GM23248 (cell line): Measurements from ENCODE around the gene ONECUT2. TPM values are rescaled to one million over a fixed set of nuclear protein-coding genes. Genes with fewer than 3 reads are reported as not detected.
"Not testable (repeated sequence)": the region's sequence is repeated elsewhere in the genome, so short reads cannot be mapped to it uniquely, and the experiment has no call there.

ENCODE experiments used
- DNase-seq: peaks from one replicate; pipeline ENCODE4 v3.0.0-alpha.2; 2015
- H2AFZ ChIP-seq: fragments of 200-600 bp; sonication (generic); 2 replicates; pipeline ENCODE4 v1.6.1; 2016; ENCODE audit warnings: antibody characterized with exemption
- H3F3A ChIP-seq: fragments of 200-600 bp; sonication (generic); 2 replicates; pipeline ENCODE4 v1.6.1; 2016; ENCODE audit warnings: mild to moderate bottlenecking, antibody characterized with exemption, mixed run types; ENCODE audit not compliant: insufficient read depth
- H3K27ac ChIP-seq: fragments of 200-600 bp; sonication (generic); 2 replicates; pipeline ENCODE4 v1.5.1; 2016; ENCODE audit warnings: mild to moderate bottlenecking
- H3K27me3 ChIP-seq: fragments of 200-600 bp; sonication (generic); replicated peaks from 2 replicates; pipeline ENCODE4 v1.6.1; 2016; ENCODE audit warnings: mild to moderate bottlenecking; ENCODE audit not compliant: insufficient read depth
- H3K36me3 ChIP-seq: fragments of 200-600 bp; sonication (generic); 2 replicates; pipeline ENCODE4 v1.6.1; 2016; ENCODE audit warnings: low read depth, mild to moderate bottlenecking
- H3K4me1 ChIP-seq: fragments of 200-600 bp; sonication (generic); 2 replicates; pipeline ENCODE4 v1.6.1; 2016; ENCODE audit warnings: mild to moderate bottlenecking; ENCODE audit not compliant: insufficient read depth
- H3K4me2 ChIP-seq: fragments of 200-600 bp; sonication (generic); one replicate; pipeline ENCODE4 v1.6.1; 2016; ENCODE audit warnings: mild to moderate bottlenecking; ENCODE audit not compliant: unreplicated experiment
- H3K4me3 ChIP-seq: fragments of 200-600 bp; sonication (generic); 2 replicates; pipeline ENCODE4 v1.5.1; 2016; ENCODE audit warnings: mild to moderate bottlenecking
- H3K79me2 ChIP-seq: fragments of 200-600 bp; sonication (generic); 2 replicates; pipeline ENCODE4 v1.6.1; 2016; ENCODE audit warnings: mild to moderate bottlenecking; ENCODE audit not compliant: insufficient read depth
- H3K9ac ChIP-seq: fragments of 200-600 bp; sonication (generic); 2 replicates; pipeline ENCODE4 v1.6.1; 2016; ENCODE audit warnings: mild to moderate bottlenecking
- H3K9me2 ChIP-seq: fragments of 200-600 bp; sonication (generic); 2 replicates; pipeline ENCODE4 v1.6.1; 2016; ENCODE audit warnings: mixed run types, mild to moderate bottlenecking, moderate library complexity; ENCODE audit not compliant: insufficient read depth
- H3K9me3 ChIP-seq: fragments of 200-600 bp; sonication (generic); one replicate; pipeline ENCODE4 v1.6.1; 2017; ENCODE audit warnings: low read depth
- H4K20me1 ChIP-seq: fragments of 200-600 bp; sonication (generic); 2 replicates; pipeline ENCODE4 v1.6.0; 2016; ENCODE audit not compliant: insufficient read depth
- EZH2 ChIP-seq: fragments of 200-600 bp; sonication (generic); IDR thresholded peaks from 2 replicates; pipeline ENCODE4 v1.6.1; 2018; ENCODE audit warnings: antibody characterized with exemption, mild to moderate bottlenecking; ENCODE audit not compliant: insufficient read depth, poor library complexity, severe bottlenecking
- EZH2phosphoT487 ChIP-seq: fragments of 200-600 bp; sonication (generic); IDR thresholded peaks from 2 replicates; pipeline ENCODE4 v1.6.1; 2018; ENCODE audit warnings: antibody characterized with exemption, moderate library complexity, mild to moderate bottlenecking, low read depth; ENCODE audit not compliant: insufficient read depth
- WGBS, 2 experiments: methylation state at CpG; one replicate each; pipeline ENCODE4 v1.1.6; 2015 to 2017; ENCODE audit warnings: low lambda C conversion rate in 2 of 2, low coverage in 1 of 2; ENCODE audit errors: missing lambda C conversion rate in 2 of 2; 5-methylcytosine and 5-hydroxymethylcytosine counted together
- in situ Hi-C: fragments of 300-500 bp; cut with MboI; formaldehyde crosslinking; loops from 2 replicates; pipeline ENCODE4 v1.15.0; 2020
- polyA plus RNA-seq: library from polyadenylated mRNA; unstranded; fragments of >200 nt; fragmentation: Nextera tagmentation; extraction: Ambion mirVana; gene quantifications from 2 replicates; pipeline ENCODE4 v1.2.1, GENCODE V29; 2016
- total RNA-seq: library from RNA; depleted of rRNA; stranded (reverse); fragments of >200 nt; shearing (Covaris generic); gene quantifications from 2 replicates; pipeline ENCODE4 v1.2.3, GENCODE V29; 2014

Gene ONECUT2
- total and polyA plus RNA-seq, 2 experiments from 2014 or later = 0.01 TPM; not detected in 1

DNA sequence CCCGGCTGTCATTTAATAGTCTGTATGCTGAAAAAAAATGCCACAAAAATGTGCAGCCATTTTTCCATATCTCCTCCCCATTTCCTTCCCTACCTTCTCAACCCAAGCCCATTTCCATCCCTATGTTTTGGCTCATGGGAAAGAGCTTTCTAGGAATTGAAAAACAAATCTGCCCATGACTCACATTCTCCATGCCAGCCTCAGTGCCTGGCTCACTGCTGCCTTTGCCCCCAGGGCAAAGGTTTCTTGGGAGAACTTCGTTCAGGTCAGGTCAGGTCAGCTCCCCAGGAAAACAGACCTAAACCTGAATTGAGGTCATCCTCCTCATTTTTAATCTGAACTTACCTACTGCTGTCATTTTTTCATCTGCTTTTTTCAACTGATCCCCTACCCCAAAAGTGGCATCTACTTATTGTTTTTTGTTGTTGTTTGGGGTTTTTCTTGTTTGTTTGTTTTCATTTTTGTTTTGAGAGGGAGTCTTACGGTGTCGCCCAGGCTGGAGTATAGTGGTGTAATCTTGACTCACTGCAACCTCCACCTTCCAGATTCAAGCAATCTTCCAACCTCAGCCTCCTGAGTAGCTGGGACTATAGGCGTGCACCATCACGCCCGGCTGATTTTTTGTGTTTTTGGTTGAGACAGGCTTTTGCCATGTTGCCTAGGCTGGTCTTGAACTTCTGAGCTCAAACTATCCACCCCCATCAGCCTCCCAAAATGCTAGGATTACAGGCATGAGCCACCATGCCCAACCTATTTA is 84.7 kb downstream of the ONECUT2 start:
- Histone ChIP-seq H3K79me2 (no peaks in the 10 kb centered on the region), H3K27me3 (no peaks in the 10 kb centered on the region), H3K9me3 (no peaks in the 10 kb centered on the region), H3K4me2 (no peak overlapping the region), H3K9me2 (no peaks in the 10 kb centered on the region), H3F3A (no peaks in the 10 kb centered on the region), H2AFZ (no peak overlapping the region), H3K4me1 (no peaks in the 10 kb centered on the region), H3K36me3 (no peaks in the 10 kb centered on the region), H3K27ac (no peak overlapping the region), H3K9ac (no peak overlapping the region), H3K4me3 (no peak overlapping the region), H4K20me1 (no peaks in the 10 kb centered on the region)
- DNase-seq = no peak
- in situ Hi-C loops = no loop called here
- TF ChIP-seq EZH2 (no peak), EZH2phosphoT487 (no peak)
- 60 to 71% methylated on average over 7 of the region's 7 CpGs for WGBS, 2 experiments

DNA sequence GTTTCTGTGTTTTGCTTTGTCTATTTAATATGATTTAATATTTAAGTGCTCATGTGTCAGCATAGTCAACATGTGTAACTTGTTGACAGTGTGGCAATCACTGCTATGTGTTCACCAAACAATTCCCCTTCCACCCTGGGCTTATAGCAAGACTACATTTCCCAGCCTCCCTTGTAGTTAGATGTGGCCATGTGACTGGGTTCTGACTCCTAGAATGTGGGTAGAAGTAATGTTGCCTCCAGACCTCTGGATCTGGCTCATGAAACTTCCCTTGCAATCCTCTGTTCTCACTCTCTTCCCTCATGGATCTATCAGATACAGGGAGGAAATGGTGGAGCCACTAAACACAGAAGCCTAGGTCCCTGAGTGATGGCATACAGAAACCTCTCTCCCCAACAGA is 87.2 kb downstream of the ONECUT2 start:
- H3K27ac ChIP-seq, in situ Hi-C loops, H3K9me2 ChIP-seq: not testable (repeated sequence)

DNA sequence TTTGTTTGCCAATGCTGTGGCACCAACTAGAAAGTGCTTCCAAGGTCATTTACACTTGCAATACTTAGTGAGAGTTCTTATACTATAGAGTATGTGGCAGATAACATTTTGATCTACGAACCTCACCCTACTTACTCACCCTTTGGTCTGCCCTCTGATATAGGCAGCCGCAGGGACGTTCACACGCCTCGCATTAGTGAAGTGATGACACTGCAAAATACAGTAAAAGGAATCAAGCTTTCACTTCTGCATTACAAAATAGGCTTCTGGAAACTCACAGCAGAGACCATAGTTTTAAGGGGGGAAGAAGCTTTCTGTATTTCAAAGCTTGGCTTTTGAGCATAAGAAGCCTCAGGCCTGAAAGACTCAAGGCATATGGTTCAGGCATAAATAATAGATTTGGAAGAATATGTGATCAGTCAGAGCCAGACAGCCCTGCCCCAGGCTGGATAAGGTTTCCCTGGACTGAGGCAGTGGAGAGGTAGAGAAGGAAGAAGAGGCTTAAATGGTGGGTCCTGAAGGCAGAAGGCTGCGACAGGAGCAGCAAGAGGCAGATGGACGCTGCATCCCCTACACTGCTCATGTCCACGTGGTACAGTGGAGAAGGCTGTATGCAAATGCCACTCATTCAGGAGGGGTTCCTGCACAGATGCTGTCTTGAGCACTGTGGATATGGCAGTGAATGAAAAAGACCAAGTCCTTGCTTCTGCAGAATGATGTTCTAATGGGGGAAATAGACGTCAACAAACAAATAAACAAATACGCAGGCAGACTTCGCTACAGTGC is 88.2 kb downstream of the ONECUT2 start:
- TF ChIP-seq EZH2phosphoT487 (no peak), EZH2 (no peak)
- no peak overlapping the region for H3K4me2 ChIP-seq
- no peaks in the 10 kb centered on the region for H3K9me2 ChIP-seq
- H3K9ac ChIP-seq = no peak overlapping the region
- H2AFZ ChIP-seq = no peak overlapping the region
- H3F3A ChIP-seq = no peaks in the 10 kb centered on the region
- 54 to 58% methylated on average over 11 of the region's 11 CpGs for WGBS, 2 experiments
- H3K79me2 ChIP-seq = no peaks in the 10 kb centered on the region
- in situ Hi-C loops = no loop called here
- no peaks in the 10 kb centered on the region for H3K27me3 ChIP-seq
- H3K9me3 ChIP-seq = no peaks in the 10 kb centered on the region
- no peak overlapping the region for H3K4me3 ChIP-seq
- no peaks in the 10 kb centered on the region for H3K4me1 ChIP-seq
- no peak overlapping the region for H3K27ac ChIP-seq
- no peaks in the 10 kb centered on the region for H3K36me3 ChIP-seq
- DNase-seq = no peak
- no peaks in the 10 kb centered on the region for H4K20me1 ChIP-seq

More for the DNA sequence above, 87.2 kb downstream of the ONECUT2 start:
- H3K4me1 ChIP-seq, H3K9ac ChIP-seq, H4K20me1 ChIP-seq, H3K27me3 ChIP-seq, H3F3A ChIP-seq, H2AFZ ChIP-seq, H3K9me3 ChIP-seq, H3K36me3 ChIP-seq, DNase-seq, H3K4me2 ChIP-seq, H3K4me3 ChIP-seq, H3K79me2 ChIP-seq: not testable (repeated sequence)

DNA sequence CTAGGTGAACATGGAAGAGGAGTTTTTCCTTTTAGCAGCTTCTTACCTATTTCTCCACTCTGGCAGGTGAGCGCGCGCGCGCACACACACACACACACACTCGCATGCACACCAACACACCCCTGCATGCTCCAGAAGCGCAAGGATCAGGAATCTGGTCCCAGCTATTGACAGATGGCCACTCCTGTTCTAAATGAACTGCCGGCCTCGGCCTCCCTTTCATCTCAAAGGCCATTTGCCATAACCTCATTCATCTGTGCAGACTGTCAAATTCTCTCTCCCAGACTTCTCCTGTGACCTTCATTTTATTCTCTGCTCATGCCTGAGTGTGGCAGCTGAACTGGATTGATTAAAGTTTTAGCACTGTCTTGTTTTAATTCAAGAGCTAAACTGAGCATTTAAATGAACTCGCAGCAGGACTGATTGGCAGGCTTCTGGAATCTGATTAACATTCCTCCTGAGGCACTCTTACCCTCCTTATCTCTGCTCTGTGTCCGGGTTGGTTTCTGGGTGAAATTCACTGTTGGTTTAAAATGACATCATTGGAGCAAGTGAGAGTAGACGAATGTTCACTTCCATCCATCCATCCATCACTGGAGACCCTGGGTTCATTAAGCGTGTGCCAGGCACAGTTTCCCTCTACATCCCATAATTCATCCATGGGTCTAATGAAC is 92.5 kb downstream of the ONECUT2 start:
- Histone ChIP-seq H3K9me2 (no peaks in the 10 kb centered on the region), H3K27me3 (no peaks in the 10 kb centered on the region), H3K79me2 (no peaks in the 10 kb centered on the region), H3K4me2 (no peak overlapping the region), H3K4me3 (no peak overlapping the region), H3K27ac (no peak overlapping the region), H3F3A (no peaks in the 10 kb centered on the region), H2AFZ (no peak overlapping the region), H4K20me1 (no peaks in the 10 kb centered on the region), H3K36me3 (no peaks in the 10 kb centered on the region), H3K9ac (no peak overlapping the region), H3K9me3 (no peaks in the 10 kb centered on the region), H3K4me1 (no peaks in the 10 kb centered on the region)
- TF ChIP-seq EZH2phosphoT487 = no peak
- no peak for TF ChIP-seq EZH2
- DNase-seq = no peak
- WGBS, 2 experiments = 65 to 73% methylated on average over 13 of the region's 13 CpGs
- in situ Hi-C loops = no loop called here
